Measurements from ENCODE around the gene KCTD21. TPM values are rescaled to one million over a fixed set of nuclear protein-coding genes. Genes with fewer than 3 reads are reported as not detected.
"Not testable (repeated sequence)": the region's sequence is repeated elsewhere in the genome, so short reads cannot be mapped to it uniquely, and the experiment has no call there.

The KCTD21 gene
- polyA plus RNA-seq, 4 donors, result 8.0 to 9.4 (median 8.4) TPM

DNA sequence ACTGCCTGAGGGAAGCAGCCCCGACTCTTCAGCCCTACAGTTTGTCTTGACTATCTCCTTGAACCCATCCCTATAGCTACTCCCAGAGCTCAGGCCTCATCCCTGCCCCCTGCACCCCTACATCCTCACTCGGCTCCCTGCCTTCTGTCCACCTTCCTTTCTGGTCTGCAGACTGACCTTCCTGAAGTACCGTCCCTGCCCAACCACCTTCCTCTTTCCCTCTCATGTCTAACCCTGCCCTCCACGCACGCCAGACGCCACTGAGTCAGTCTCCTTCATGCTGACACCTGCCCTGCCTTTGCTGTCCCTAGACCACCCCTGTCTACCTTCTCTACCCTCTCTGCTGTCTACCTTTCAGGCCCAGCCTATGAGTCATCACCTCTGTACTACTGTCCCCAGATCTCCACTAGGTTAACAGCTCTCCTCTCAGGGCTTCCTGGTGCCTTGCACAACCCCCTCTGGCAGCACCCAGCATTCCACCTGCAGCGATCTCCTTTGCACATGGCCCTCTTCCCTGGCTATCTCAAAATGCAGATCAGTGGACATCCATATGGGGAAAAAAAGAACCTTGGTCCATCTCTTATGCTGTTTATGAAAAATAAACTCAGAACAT is 8.9 kb downstream of the KCTD21 start:
- DNase-seq (ENCODE audit: low read depth in 4 of 4, low spot score in 3 of 4), result no peak

- no peak for DNase-seq (ENCODE audit: low read depth in 4 of 4, low spot score in 3 of 4)
Observed at GRCh38 chr11:78177216-78177615, 11.2 kb downstream of the KCTD21 start.

GRCh38 chr11:78176605-78177141 is 11.8 kb downstream of the KCTD21 start:
- no peak for DNase-seq (ENCODE audit: low read depth in 4 of 4, low spot score in 3 of 4)

DNA sequence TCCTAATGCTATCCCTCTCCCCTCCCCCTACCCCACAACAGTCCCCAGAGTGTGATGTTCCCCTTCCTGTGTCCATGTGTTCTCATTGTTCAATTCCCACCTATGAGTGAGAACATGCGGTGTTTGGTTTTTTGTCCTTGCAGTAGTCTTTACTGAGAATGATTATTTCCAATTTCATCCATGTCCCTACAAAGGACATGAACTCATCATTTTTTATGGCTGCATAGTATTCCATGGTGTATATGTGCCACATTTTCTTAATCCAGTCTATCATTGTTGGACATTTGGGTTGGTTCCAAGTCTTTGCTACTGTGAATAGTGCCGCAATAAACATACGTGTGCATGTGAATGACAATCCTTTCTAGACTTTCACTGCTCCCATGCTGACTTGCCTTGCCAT is 12.6 kb downstream of the KCTD21 start:
- not testable (repeated sequence) for DNase-seq (ENCODE audit: low read depth in 4 of 4, low spot score in 3 of 4)

DNA sequence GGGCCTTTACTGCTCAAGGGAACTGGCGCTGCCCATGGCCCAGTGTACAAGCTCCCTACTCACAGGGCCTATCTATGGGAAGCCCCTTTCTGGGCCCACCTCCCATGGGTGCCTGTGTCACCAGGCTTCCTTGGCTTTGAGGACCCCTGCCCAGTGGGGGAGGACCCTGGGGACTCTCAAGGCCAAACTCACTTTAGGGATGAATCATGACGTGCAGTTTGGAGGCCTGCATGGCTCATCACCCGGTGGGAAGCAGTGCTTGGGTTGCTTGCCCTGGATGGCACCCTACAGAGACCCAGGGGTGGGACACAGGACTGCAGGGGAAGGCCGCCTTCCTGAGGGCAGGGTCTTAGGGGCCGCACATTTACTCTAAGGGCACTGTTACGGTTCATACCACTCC is 16.5 kb downstream of the KCTD21 start:
- no peak for DNase-seq (ENCODE audit: low read depth in 4 of 4, low spot score in 3 of 4)

- DNase-seq (ENCODE audit: low read depth in 4 of 4, low spot score in 3 of 4), result no peak
Observed at GRCh38 chr11:78170874-78171549, 17.4 kb downstream of the KCTD21 start.

- DNase-seq (ENCODE audit: low read depth in 4 of 4, low spot score in 3 of 4), result no peak
Observed at GRCh38 chr11:78170413-78170812, 18.0 kb downstream of the KCTD21 start.

GRCh38 chr11:78168539-78169477 is 19.6 kb downstream of the KCTD21 start:
- DNase-seq (ENCODE audit: low read depth in 4 of 4, low spot score in 3 of 4), result no peak

DNA sequence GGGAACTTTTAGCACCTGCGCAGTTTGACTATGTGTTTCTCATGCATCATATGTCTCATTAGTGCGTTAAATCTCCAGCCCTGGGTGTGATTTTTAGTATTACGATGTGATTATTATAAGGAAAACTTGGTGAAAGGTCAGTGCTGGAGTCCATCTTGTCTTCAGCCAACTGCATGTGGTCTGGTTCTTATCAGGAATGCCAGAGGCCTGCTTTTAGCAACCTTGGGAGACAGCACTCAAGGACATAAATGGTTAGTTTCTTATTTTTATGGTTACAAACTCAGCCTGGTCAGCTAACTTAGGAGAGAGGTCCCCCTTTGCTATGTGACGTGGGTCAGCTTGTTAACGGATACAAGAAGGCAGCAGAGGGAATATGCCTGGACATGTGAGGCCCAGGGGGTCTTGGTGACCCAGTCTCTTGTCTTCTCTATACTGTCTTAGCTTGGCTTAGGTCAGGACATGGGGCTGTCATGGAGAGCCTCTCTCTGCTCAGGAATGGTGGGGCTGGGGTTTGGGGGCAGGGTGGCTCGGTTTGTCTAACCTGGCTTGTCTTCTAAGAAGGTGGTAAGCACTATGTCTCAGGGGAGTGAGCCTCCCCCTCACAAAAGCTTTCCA is 21.5 kb downstream of the KCTD21 start:
- no peak for DNase-seq (ENCODE audit: low read depth in 4 of 4, low spot score in 3 of 4)

DNA sequence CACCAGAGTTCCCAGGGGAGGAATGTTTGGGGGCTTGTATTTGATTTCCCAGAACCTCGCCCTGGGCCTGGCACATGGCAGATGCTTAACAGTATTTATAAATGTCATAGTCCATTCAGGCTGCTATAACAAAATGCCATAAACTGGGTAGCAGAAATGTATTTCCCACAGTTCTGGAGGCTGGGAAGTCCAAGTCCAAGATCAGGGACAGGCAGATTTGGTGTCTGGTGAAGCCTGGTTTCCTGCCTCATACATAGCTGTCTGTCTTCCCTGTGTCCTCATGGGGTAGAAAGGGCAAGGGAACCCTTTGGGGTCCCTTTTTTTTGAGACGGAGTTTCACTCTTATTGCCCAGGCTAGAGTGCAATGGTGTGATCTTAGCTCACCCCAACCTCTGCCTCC is 24.0 kb downstream of the KCTD21 start:
- DNase-seq (ENCODE audit: low read depth in 4 of 4, low spot score in 3 of 4), result no peak

DNA sequence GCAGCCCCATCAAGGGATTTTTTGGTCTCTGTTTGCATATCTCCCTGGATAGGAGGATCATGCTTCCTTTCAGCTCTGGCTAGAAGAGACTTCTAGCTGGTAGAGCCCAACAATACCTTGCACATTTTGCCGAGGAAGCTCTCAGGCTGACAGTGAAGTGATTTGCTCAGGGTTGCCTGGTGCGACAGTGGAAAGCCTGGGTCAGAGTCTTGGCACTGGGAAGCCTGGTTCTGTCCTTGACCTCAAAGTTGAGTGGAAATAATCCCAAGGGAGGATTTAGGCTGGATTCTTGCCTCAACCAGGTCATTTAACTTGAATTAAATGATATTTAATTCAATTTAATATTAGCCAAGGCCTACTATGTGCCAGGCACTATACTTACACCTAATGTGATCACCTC is 24.6 kb downstream of the KCTD21 start:
- DNase-seq (ENCODE audit: low read depth in 4 of 4, low spot score in 3 of 4), result no peak

GRCh38 chr11:78161962-78162371 is 26.5 kb downstream of the KCTD21 start:
- DNase-seq (ENCODE audit: low read depth in 4 of 4, low spot score in 3 of 4), result no peak

- DNase-seq (ENCODE audit: low read depth in 4 of 4, low spot score in 3 of 4), result no peak
Observed at GRCh38 chr11:78161346-78161745, 27.1 kb downstream of the KCTD21 start.

DNA sequence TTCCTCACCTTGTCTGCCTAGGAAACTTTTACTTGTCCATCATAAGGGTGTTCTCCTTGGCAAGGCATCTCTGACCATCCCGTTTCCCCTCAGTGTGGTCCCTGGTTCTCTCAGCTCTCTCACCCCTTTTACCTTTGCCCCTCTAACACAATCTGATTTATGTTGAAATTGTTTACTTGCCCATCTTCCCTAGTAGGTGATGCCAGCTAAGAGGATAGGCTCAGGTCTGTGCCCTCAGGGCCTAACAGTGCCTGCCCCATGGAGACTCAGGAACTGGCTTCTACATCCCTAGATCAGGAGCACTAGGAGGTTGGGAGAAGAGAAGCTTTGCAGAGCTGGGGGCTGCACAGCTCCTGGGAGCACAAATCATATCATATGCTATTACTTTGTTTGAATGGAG is 27.9 kb downstream of the KCTD21 start:
- no peak for DNase-seq (ENCODE audit: low read depth in 4 of 4, low spot score in 3 of 4)

DNA sequence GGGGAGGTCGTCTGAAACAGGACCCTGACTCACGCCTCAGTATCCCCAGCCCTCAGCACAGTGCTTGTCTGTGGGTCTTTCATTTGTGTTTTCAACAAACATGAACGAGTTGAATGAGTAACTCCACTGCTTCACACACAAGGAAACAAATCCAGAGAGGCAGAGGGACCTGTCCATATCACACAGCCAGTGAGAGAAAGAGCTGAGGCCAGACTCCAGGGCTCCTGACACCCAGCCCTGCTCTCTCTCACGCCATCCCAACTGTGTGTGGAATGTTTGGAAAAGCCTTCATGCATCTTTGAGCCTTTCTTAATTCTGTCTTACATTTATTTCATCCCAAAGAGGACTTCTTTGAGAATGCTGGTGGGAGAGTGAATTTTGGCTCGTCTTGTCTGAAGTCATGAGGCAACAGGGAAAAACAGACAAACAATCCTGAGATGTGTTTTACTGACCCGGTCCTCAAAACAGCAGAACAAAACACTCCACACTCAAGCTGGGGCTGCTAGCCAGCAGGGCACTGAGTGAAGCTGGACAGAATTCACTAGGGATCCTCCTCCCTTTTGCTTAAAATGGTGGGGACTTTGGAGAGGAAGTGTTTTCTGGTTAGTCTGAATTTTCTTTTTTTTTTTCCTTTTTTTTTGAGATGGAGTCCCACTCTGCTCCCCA is 29.3 kb downstream of the KCTD21 start:
- no peak for DNase-seq (ENCODE audit: low read depth in 4 of 4, low spot score in 3 of 4)

GRCh38 chr11:78156127-78156844 is 32.1 kb downstream of the KCTD21 start:
- no peak for DNase-seq (ENCODE audit: low read depth in 4 of 4, low spot score in 3 of 4)

DNA sequence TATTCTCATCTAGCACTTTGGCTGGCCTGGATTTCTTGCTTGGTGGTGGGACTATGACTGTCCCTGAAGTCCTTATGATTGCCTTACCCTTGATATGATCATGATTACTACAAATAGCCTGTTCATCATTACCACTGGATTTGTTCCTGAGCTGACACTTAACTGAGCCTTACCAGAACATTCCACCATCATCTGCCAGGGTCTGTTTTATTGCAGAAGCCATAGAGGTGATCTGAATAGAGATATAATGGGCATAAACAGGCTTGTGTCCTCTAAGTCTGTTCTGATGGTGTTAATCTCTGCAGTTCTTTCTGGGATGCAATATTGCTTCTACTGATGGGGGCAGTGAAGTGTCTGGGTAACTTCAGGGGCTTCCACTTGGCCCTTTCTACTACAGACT is 36.6 kb downstream of the KCTD21 start:
- DNase-seq (ENCODE audit: low read depth in 4 of 4, low spot score in 3 of 4), result no peak

- no peak for DNase-seq (ENCODE audit: low read depth in 4 of 4, low spot score in 3 of 4)
Observed at GRCh38 chr11:78150754-78151153, 37.7 kb downstream of the KCTD21 start.

GRCh38 chr11:78150346-78150745 is 38.1 kb downstream of the KCTD21 start:
- no peak for DNase-seq (ENCODE audit: low read depth in 4 of 4, low spot score in 3 of 4)

- no peak for DNase-seq (ENCODE audit: low read depth in 4 of 4, low spot score in 3 of 4)
Observed at GRCh38 chr11:78149646-78150045, 38.8 kb downstream of the KCTD21 start.

Measured in left renal pelvis (tissue), 4 donors.